Pulmonary artery endothelial cell (primary cell): Measurements from ENCODE around the gene IPO7. TPM values are rescaled to one million over a fixed set of nuclear protein-coding genes. Genes with fewer than 3 reads are reported as not detected.
A peak's percentile ranks its signal among the peaks of the same experiment; 100 is the strongest.
"Not testable (repeated sequence)": the region's sequence is repeated elsewhere in the genome, so short reads cannot be mapped to it uniquely, and the experiment has no call there.

Experiments
- DNase-seq: peaks from one replicate; pipeline ENCODE4 v3.0.0-alpha.2; 2011; ENCODE audit warnings: low read depth, low spot score
- total RNA-seq: library from RNA; depleted of rRNA; stranded (reverse); fragments of >200 nt; gene quantifications from 2 replicates; pipeline ENCODE4 v1.2.3, GENCODE V29; 2014

Gene IPO7
- total RNA-seq, 1 donor from 2014 or later, result 135 TPM

DNA sequence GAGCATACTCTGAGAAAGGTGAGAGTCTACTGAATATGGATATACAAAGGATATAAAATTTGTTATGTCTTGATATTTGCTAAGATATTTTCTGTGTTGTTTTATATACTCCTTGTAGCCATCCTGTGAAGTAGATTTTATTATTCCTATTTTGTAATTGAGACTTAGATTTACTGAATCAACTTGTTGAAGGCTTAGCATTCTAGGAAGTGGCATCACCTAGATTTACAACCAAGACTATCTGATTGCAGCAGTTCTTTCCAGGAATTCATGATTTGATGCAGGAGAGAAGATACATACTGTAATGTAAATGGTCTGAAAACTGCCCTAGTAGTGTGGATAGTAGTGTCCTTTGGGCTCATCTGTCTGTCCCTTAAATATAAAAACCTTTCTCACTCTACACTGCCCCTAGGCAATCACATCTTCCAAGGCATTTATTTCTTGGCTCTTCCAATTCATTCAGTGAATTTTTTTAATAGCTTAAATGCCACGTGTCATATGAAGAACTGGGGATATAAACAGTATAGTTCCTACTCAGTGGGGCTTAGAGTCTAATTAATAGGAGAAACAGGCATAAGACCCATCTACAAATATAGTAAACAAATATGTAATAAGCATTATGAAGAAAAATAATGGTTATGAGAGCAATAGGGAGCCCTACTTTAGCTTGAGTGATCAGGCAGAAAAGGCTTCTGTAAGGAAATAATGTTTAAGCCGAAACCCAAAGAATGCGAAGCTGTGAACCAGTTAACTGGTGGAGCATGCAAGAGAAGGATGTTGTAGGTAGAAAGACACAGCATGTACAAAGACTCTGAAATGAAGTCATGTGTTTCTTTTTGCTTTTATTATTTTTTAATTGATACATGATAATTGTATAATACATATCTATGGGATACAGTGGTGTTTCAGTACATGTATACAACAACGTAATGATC lies 13.6 kb downstream of the IPO7 start:
- no peak for DNase-seq

DNA sequence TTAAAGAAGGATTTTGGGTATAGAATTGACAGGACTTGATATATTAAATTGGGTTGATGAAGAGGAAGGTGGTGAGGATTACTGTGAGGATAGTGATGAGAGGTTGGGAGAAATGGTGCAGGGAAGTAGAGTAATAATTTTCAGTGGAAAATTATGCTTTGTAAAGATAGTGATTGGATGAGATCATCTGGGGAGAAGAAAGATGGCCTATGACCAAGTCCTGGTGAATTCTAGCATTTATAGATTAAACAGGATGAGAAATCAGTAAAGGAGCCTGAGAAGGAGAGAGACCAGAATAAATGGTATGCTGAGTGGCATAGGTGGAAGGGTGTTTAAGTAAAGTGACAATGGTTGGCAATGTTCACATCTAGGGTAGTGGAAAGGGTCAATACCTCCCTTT lies 15.0 kb downstream of the IPO7 start:
- no peak for DNase-seq

DNA sequence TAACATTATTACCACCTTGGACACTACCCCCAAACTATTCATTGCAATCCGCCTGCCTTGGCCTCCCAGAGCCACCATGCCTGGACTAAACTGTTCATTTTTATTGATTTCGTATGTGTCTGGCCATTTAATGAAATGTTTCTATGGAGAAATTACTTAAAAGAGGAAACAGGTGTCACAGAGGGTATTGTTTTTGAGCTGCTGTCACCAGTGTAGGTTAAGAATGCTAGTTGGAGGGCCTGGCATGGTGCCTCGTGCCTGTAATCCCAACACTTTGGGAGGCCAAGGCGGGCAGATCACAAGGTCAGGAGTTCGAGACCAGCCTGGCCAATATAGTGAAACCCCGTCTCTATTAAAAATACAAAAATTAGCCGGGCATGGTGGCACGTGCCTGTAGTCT lies 17.4 kb downstream of the IPO7 start:
- not testable (repeated sequence) for DNase-seq

DNA sequence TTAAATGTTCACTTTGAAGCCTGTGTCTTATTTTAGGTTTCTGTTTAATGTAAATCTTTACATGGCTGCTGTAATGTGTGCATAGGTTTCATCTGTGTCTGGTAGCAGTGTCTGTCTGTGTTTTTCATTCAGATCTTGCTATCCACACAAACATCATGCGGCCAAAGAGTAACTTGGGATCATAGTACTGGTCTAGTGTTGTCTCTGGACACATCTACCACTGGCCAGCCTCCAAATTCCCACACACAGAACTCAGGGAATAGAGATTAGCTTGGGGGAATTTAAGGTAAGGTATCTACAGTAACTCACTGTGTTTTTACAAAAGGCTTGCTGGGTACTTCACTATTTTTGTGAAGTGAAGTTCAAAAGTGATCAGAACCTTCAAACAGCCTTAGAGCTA lies 44.3 kb downstream of the IPO7 start:
- no peak for DNase-seq

DNA sequence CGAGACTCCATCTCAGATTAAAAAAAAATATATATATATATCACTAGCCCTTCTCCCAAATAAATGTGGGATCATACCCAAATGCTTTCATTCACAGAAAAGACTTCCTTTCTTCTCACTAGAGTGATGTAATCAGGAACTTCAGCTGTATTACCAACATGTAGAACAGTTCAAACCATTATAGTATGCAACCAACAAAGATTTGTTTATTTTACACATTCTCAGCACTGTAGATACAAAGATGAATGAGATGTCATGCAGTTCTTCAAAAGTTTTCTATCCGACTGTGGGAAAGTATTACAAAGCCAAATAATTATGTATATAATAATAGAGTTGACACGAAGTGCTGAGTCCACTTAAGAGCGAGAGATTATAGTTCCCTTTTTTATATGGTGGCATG lies 54.2 kb downstream of the IPO7 start:
- no peak for DNase-seq

DNA sequence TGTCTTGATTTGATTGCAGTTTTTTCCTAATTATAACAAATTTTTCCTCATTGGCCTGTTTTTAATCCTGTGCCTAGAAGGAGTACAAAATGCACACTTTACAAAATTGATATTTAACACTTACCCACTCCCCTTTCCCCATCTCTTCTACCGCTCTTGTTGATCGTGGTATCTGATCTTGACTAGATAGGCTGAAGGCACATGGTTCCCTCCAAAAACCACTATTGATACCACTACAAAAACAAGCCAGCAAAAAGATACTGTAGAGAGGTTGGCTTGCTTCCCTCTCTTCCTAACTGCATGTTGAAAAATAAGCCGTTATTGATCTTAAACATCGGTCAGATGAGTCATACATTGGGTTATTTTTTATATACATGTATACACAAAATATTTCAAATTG lies 61.8 kb downstream of the IPO7 start:
- no peak for DNase-seq

DNA sequence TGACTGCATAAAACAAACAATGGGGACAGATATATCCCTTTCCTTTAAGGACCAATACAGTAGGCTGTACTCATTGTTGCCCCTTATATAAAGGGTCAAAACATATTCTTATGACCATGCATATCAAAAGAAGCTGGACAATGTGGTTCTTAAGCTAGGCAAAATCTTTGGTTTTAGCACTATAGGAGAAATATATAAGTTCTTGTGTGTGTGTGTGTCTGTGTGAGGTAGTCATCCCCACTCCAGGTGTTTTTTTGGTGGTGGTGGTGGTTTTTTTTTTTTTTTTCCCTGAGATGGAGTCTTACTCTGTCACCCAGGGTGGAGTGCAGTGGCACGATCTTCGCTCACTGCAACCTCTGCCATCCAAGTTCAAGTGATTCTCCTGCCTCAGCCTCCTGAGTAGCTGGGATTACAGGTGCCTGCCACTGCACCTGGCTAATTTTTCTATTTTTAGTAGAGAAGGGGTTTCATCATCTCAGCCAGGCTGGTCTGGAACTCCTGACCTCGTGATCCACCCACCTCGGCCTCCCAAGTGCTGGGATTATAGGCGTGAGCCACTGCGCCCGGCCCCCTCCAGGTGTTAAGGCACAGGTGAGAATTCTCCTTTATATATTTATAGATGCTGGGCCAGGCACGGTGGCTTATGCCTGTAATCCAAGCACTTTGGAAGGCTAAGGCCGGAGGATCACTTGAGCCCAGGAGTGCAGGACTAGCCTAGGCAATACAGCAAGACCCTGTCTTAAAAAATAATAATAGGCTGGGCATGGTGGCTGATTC lies 64.3 kb downstream of the IPO7 start:
- no peak for DNase-seq

DNA sequence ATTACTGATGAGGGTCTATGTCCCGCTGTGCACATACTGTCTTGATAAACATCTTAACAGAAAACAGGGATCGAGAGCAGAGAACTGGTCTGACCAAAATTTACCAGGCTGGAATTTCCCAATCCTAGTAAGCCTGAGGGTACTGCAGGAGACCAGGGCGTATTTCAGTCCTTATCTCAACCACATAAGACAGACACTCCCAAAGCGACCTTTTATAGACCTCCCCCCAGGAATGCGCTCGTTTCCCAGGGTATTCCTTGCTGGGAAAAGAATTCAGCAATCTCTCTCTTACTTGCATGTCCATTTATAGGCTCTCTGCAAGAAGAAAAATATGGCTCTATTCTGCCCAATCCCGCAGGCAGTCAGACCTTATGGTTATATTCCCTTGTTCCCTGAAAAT lies 67.6 kb downstream of the IPO7 start:
- not testable (repeated sequence) for DNase-seq

DNA sequence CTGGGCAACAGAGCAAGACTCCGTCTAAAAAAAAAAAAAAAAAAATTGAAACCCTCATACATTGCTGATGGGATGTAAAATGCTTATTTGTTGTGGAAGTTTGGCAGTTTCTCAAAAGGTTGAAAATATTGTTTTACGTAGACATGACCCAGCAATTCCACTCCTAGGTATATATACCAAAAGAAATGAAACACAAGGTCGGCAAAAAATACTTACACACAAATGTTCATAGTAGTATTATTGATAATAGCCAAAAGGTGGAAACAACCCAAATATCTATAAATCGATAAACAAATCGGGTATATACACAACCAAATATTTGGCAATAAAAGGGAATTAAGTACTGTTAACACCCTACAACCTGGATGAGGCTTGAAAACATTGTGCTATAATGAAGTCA lies 71.3 kb downstream of the IPO7 start:
- no peak for DNase-seq

DNA sequence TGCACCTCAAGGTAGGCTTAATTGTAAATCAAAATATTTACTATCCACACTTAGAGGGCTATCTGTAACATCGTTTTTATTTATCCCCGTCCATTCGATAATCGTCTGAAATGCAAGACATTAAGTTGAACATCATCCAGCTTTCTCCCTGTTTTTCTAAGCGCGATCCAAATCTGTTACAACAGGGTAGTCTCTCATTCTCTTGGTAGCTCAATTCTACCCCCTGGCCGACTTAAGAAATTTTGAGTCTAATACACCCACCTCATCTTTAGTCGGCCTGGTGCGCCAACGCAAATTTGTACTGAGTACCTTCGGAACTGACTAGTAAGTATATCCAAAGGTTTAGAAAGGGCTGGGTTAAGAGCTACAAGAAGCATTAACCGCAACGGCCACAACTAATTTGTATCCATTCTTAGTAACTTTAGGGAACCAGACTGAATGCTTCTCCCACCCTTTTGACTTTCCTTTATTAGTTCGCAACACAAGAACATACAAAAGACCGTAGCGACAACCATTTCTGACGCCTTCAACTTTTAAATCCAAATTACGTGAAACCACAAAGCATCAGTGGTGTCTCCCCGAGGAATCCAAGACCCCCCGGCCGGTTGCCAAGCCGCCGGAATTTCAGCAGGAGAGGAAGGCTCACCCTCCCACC lies 75.3 kb downstream of the IPO7 start:
- DNase-seq, result peak; percentile 13

DNA sequence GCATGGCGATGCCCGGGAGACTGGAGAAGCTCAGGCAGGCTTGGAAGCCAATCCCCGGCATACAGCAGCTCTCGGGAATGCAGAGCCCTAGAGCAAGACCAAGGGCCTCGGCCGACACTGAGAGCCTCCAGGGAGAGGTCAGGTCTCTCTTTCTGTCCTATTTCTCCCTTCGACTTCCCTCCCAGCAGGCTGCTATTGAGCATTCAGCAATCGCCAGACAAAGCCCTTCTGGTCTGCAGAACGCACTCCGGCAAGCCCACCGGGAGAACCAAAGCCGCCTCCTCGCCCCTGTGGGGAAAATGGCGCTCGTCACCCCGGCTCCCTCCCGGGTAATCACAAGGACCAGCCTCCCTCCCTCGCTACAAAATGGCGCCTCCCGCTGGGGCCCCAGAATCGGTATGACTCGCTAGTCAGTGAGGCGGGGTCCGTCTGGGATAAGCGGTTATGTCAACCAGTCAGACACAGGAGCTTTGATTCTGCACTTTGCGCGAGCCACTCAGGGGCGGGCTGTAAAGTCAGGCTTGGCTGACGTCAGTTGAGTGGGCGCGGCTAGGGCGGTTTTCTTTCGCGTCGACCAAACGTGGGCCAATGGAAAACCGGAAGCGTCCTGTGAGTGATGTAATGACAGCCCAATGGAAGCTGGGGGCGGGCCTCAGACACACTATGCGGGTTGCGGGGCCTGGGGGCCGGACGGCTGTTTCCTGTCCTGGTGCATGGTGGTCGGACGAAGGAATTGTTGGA lies 76.0 kb downstream of the IPO7 start, which contains the start of gene ZNF143:
Gene ZNF143 (plus strand): TSS at position 691 of the 741 bp plus-strand sequence. CDS start 10,297 bp downstream, outside the sequence.
- peak; percentile 99 for DNase-seq

DNA sequence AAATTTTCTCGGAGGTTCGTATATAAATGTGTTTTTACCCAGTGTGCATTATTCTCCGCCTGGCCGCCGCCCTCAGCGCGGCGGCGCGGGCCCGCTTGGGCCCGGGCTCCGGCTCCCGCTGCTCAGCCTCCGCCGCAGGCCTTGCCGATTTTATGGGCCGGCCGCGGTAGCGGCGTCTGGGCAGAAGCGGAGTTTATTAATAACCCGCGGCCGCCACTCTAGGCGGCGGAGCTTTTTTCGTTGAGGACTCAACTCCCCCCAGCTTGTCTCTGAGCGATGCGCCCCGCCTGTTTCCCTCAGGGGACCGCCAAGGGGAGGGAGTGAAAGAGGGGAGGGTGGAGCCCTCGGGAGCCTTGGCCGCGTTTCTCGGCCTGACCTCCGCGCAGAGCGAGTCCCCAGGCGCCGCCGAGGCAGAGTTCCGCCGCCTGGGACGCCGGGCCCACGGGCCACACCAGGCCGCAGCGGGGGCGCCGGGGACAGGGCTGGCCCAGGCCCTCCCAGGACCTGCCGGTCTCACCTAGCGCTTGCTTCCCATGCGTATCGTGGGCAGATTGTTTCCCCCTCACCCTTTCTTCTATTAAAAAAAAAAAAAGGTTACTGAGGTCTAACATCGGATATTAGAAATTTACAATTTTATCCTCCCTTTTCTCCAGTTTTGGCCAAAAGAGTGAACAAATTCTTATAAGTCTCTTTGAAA lies 76.8 kb downstream of the IPO7 start:
- peak; percentile 72 for DNase-seq

DNA sequence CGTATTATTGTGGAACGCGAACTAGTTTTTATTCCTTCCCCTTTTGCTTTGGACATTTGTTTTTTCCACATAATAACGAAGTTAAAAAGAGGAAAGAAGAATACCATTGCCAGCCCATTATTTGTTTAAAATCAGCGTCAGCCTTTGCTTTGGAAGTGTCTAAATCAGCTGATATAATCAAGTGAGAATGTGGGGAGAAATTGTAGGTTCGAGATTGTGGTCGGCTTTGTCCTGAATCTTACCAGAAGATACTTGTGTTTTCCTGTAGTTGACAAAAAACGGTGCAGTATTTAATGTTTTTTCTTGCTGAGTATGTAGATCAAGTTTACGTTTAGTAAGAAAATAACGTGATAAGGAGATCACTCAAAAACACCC lies 77.3 kb downstream of the IPO7 start:
- DNase-seq, result no peak

DNA sequence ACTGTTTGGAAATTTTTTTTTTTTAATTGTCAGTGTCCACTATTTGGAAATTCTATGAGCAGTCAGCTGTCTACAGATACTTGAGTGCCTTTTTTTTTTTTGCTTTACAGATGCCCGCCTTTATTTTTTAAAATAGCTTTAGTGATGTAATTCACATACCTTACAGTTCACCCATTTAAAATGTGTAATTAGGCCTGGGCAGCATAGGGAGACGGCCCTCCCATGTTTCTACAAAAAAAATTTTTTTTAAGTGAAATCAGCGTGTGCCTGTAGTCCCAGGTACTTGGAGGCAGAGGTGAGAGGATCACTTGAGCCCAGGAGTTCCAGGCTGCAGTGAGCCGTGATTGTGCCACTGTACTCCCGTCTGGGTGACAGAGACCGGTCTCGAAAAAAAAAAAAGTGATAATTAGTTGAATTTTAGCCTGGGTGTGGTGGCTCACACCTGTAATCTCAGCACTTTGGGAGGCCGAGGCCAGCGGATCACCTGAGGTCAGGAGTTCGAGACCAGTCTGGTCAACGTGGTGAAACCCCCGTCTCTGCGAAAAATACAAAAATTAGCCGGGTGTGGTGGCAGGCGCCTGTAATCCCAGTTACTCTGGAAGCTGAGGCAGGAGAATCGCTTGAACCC lies 77.8 kb downstream of the IPO7 start:
- no peak for DNase-seq

DNA sequence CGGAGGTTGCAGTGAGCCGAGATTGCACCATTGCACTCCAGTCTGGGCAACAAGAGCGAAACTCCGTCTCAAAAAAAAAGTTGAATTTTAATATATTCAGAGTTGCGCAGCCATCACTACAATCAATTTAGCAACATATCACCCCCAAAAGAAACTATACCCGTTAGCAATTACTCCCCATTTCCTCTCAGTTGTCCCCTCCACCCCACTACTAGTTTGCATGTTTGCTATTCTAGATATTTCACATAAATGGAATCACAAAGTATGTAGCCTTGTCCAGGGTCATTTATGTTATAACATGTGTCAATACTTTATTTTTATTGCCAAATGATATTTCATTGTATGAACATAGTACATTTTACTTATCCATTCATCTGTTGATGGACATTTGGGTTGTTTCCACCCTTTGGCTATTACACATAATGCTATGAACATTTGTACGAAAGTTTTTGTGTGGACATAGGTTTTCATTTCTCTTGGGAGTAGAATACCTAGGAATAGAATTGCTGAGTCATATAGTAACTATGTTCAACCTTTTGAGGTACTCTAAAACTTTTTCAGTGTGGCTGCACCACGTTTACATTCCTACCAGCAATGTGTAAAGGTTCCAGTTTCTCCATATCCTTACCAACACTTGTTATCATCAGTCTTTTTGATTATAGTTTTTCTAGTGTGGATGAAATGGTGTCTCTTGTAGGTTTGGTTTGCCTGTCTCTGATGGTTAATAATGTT lies 78.5 kb downstream of the IPO7 start:
- DNase-seq, result no peak

DNA sequence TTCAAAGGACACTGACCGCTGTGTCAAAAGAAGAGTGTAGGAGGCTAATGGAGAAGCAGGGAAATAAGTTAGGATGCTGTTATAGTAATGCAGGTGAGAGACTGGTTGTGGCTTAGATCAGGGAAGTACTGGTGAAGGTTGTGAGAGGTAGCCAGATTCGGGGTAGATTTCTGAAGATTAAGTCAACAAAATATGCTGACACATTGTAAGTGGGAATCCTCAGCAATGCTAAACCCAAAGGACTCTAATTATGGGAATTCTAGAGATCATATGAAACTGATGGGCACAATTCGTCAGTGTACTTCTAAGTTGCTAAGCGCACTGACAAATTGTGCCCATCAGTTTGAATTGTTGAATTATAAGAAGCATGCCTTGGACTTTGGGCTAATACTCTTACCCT lies 86.3 kb downstream of the IPO7 start:
- no peak for DNase-seq

DNA sequence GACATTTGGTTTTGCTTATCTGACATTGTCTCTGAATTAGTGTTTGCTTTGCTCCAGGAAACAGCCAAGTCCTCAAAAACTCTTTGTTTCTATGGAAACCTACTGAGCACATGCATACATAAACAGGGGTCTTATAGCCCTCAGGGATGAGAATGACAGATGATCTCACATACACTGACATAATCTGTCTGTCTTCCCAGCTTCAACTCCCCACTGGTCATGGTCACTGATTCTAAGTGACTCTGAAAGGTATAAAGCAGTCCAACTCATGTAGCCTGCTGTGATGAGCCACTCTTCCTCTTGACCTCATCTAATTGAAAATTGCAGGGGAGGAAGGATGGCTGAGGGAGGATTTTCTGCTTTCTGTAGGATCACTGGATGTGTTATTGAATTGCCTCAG lies 89.0 kb downstream of the IPO7 start:
- no peak for DNase-seq

DNA sequence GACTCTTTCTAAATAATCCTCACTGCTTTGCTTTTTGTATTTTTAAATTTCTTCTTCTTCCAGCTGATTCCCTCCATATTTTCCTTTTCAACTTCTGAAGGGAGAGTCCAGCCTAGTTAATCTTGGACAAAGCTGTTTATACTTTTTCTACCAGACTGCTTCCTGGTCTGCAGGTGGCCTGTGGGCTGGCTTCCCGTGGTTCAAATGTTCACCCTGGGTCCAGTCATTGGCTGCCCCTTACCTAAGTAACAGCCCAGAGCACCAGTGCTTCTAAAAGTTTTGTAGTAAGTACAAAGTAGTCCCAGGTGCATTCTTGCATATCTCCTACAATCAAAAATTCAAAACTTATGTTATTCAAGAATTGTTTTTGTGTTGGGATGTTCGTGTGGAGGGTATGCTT lies 95.4 kb downstream of the IPO7 start:
- DNase-seq, result no peak

DNA sequence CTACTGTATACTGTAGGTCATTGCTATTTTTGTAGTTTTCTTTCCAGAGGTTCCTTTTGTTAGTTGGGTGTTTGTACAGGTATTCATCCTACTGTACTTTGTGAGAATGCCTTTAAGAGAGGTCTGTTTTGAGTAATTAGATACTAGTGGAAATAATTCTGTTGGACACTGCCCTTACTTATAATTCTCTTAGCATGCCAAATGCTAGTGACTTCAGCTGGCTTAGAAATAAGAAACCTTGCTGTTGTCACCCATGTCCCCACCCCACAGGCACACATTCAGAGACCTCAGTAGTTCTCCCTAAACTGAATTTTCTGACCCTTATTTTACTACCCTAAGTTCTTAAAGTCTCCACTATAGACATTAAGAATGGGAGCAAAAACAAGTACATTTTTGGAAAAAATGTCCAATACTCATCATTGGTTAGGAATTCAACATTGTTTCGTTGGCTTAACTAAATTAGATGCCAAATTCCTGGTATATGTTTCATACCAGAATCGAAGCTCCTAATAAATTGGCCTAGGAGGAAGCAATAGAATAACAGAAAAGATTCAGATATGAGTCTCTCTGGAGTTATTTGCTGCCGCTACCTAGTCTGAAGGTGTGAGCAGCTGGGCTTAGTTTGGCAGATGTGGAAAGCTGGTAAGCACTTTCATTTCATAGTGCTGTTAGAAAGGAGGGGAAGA lies 104.8 kb downstream of the IPO7 start:
- no peak for DNase-seq
